Natural killer cell (primary cell): Measurements from ENCODE around the gene EFCAB6. TPM values are rescaled to one million over a fixed set of nuclear protein-coding genes. Genes with fewer than 3 reads are reported as not detected.

Experiments used
- ATAC-seq, 3 donors: fragments of 150-1000 bp in 2 of 3; fragments of 200-7000 bp in 1 of 3; cut with Tn5 transposase; 1 replicate in 1 of 3; 2 replicates in 2 of 3; pipeline ENCODE4 v1.10.0; 2021; ENCODE audit warnings: mild to moderate bottlenecking in 2 of 3, moderate library complexity in 2 of 3
- DNase-seq, 2 donors: peaks; one replicate each; pipeline versions ENCODE4 v3.0.0 to v3.0.0-alpha.2; 2013 to 2021; ENCODE audit warnings: mixed read lengths in 1 of 2
- H3K27ac ChIP-seq: one replicate; pipeline ENCODE4 v1.5.1; 2013; ENCODE audit warnings: mild to moderate bottlenecking, low read length
- H3K27me3 ChIP-seq: one replicate; pipeline ENCODE4 v1.6.1; 2013; ENCODE audit warnings: low read length; ENCODE audit not compliant: control insufficient read depth, insufficient read depth
- H3K36me3 ChIP-seq: one replicate; pipeline ENCODE4 v1.6.1; 2013; ENCODE audit warnings: low read length; ENCODE audit not compliant: control insufficient read depth, insufficient read depth
- H3K4me1 ChIP-seq: one replicate; pipeline ENCODE4 v1.6.1; 2013; ENCODE audit warnings: low read length; ENCODE audit not compliant: control insufficient read depth, insufficient read depth
- H3K4me3 ChIP-seq: one replicate; pipeline ENCODE4 v1.5.1; 2013; ENCODE audit warnings: low read length
- H3K9me3 ChIP-seq: one replicate; pipeline ENCODE4 v1.6.1; 2013; ENCODE audit warnings: low read length; ENCODE audit not compliant: control insufficient read depth, insufficient read depth
- H3K27ac Mint-ChIP-seq, 2 donors: one replicate each; pipeline ENCODE4 v1.8.0; 2022; ENCODE audit warnings: mild to moderate bottlenecking in 2 of 2, mixed read lengths in 2 of 2, moderate library complexity in 1 of 2
- H3K27me3 Mint-ChIP-seq, 2 donors: one replicate each; pipeline ENCODE4 v1.8.0; 2022; ENCODE audit warnings: low read depth in 2 of 2, mixed read lengths in 2 of 2
- H3K36me3 Mint-ChIP-seq: one replicate; pipeline ENCODE4 v1.8.0; 2022; ENCODE audit warnings: mixed read lengths
- H3K4me1 Mint-ChIP-seq, 2 donors: one replicate each; pipeline ENCODE4 v1.8.0; 2022; ENCODE audit warnings: mixed read lengths in 2 of 2
- H3K4me3 Mint-ChIP-seq: one replicate; pipeline ENCODE4 v1.8.0; 2022; ENCODE audit warnings: mild to moderate bottlenecking, moderate library complexity, mixed read lengths
- H3K9me3 Mint-ChIP-seq, 2 donors: one replicate each; pipeline ENCODE4 v1.8.0; 2022; ENCODE audit warnings: mixed read lengths in 2 of 2
- CTCF ChIP-seq: fragments of 200-600 bp; IDR thresholded peaks from one replicate; pipeline ENCODE4 v1.8.0; 2022; ENCODE audit warnings: antibody characterized with exemption
- WGBS: methylation state at CpG from one replicate; pipeline ENCODE4 v1.1.7; 2013; ENCODE audit warnings: missing lambda C conversion rate; ENCODE audit not compliant: insufficient coverage; 5-methylcytosine and 5-hydroxymethylcytosine counted together
- intact Hi-C: fragments of 100-400 bp; cut with micrococcal nuclease; formaldehyde crosslinking; loops from one replicate; pipeline ENCODE4 v1.14.2; 2022
- total RNA-seq, 4 donors: library from RNA; stranded (reverse); fragments of 120-200 nt in 1 of 4; gene quantifications; one replicate each; pipeline versions ENCODE4 v1.2.3 to v1.2.4, GENCODE V29; 2013 to 2022

The EFCAB6 gene
- total RNA-seq, 3 donors from 2014 or later (not counting 1 experiment from before 2014, with no cell fraction given), result 0.23 to 0.35 (median 0.26) TPM

- Mint-ChIP-seq H3K4me1 (peaks cover 0 to 21% of the 10 kb centered on the region in 2 donors), H3K9me3 (no peaks in the 10 kb centered on the region), H3K27me3 (no peaks in the 10 kb centered on the region), H3K36me3 (no peaks in the 10 kb centered on the region), H3K4me3 (peak overlapping the region; percentile 45), H3K27ac (peak overlapping the region in 1 of 2 donors; percentile 86)
- Histone ChIP-seq H3K27me3 (no peaks in the 10 kb centered on the region), H3K27ac (peak overlapping the region; percentile 8), H3K4me1 (peaks cover 24% of the 10 kb centered on the region), H3K9me3 (no peaks in the 10 kb centered on the region), H3K36me3 (no peaks in the 10 kb centered on the region), H3K4me3 (peak overlapping the region; percentile 19)
- 21% methylated on average over 16 of the region's 18 CpGs for WGBS
- ATAC-seq (peak in 2 of 3 donors; percentile 52 to 62), DNase-seq (peak in 1 of 2 donors; percentile 47)
- TF ChIP-seq CTCF, result no peak
- intact Hi-C loops, result no loop called here
These were observed 330.4 kb downstream of the EFCAB6 start for GRCh38 chr22:43481568-43482317.

GRCh38 chr22:43479962-43480361 lies 332.1 kb downstream of the EFCAB6 start:
- ATAC-seq, result peak in 1 of 3 donors; percentile 35
- DNase-seq, result no peak
- Mint-ChIP-seq H3K27ac (peak overlapping the region in 1 of 2 donors; percentile 86), H3K4me3 (no peak overlapping the region), H3K4me1 (peaks cover 0 to 21% of the 10 kb centered on the region in 2 donors), H3K9me3 (no peaks in the 10 kb centered on the region), H3K27me3 (no peaks in the 10 kb centered on the region), H3K36me3 (no peaks in the 10 kb centered on the region)
- intact Hi-C loops, result no loop called here
- no peak for TF ChIP-seq CTCF
- 42% methylated on average over 7 of the region's 7 CpGs for WGBS
- H3K9me3 ChIP-seq, result no peaks in the 10 kb centered on the region
- H3K4me3 ChIP-seq, result no peak overlapping the region
- H3K36me3 ChIP-seq, result no peaks in the 10 kb centered on the region
- H3K27ac ChIP-seq, result no peak overlapping the region
- H3K4me1 ChIP-seq, result peaks cover 24% of the 10 kb centered on the region
- no peaks in the 10 kb centered on the region for H3K27me3 ChIP-seq

GRCh38 chr22:43479301-43479950 lies 332.7 kb downstream of the EFCAB6 start:
- Mint-ChIP-seq H3K4me3 (no peak overlapping the region), H3K9me3 (no peaks in the 10 kb centered on the region), H3K27me3 (no peaks in the 10 kb centered on the region), H3K36me3 (no peaks in the 10 kb centered on the region), H3K27ac (no peak overlapping the region), H3K4me1 (peaks cover 0 to 21% of the 10 kb centered on the region in 2 donors)
- H3K9me3 ChIP-seq, result no peaks in the 10 kb centered on the region
- intact Hi-C loops, result no loop called here
- no peak overlapping the region for H3K27ac ChIP-seq
- peaks cover 24% of the 10 kb centered on the region for H3K4me1 ChIP-seq
- TF ChIP-seq CTCF, result no peak
- 91% methylated on average over 7 of the region's 7 CpGs for WGBS
- H3K36me3 ChIP-seq, result no peaks in the 10 kb centered on the region
- ATAC-seq (no peak), DNase-seq (no peak)
- no peak overlapping the region for H3K4me3 ChIP-seq
- H3K27me3 ChIP-seq, result no peaks in the 10 kb centered on the region

Other genes starting within 250 kb of the EFCAB6 start
- gene SULT4A1, start 50.2 kb upstream of the EFCAB6 start, total RNA-seq, result not detected
- gene PNPLA5, start 79.7 kb upstream of the EFCAB6 start, total RNA-seq, result not detected
- gene PNPLA3, start 111.5 kb upstream of the EFCAB6 start, total RNA-seq, result under 1 TPM in 2 of 3 donors, not detected in 1; 0.53 to 0.54 TPM
- 10 to 100 TPM; 25.9 to 30.6 (median 29.7) TPM for gene SAMM50, start 143.1 kb upstream of the EFCAB6 start, total RNA-seq
- 10 to 100 TPM in 1 of 3 donors, 1 to 10 TPM in 2; 2.9 to 12.5 (median 8.1) TPM for gene PARVB, start 212.0 kb upstream of the EFCAB6 start, total RNA-seq